ENCODE measurements around the gene ME1. TPM values are rescaled to one million over a fixed set of nuclear protein-coding genes. Genes with fewer than 3 reads are reported as not detected.
A peak's percentile ranks its signal among the peaks of the same experiment; 100 is the strongest.

Gene ME1
- total RNA-seq, 1 experiment from 2014 or later: 17.8 TPM

GRCh38 chr6:83384751-83385150 is 46.1 kb downstream of the ME1 start:
- Mint-ChIP-seq H3K27ac (ENCODE audit: low read depth, unreplicated experiment) (no peak overlapping the region), H3K9me3 (ENCODE audit: unreplicated experiment) (no peaks in the 10 kb centered on the region), H3K4me1 (ENCODE audit: insufficient read depth, unreplicated experiment) (no peaks in the 10 kb centered on the region), H3K4me3 (ENCODE audit: unreplicated experiment) (no peak overlapping the region), H3K27me3 (ENCODE audit: insufficient read depth, unreplicated experiment) (no peaks in the 10 kb centered on the region), H3K36me3 (ENCODE audit: insufficient read depth, unreplicated experiment) (no peaks in the 10 kb centered on the region)
- CTCF ChIA-PET: no interaction called here
- POLR2A ChIA-PET: interaction anchor here (0.6 to 1.0 kb wide), 2 partner anchors 14 to 50 kb away, joined by 3 read pairs; no protein-coding TSS in a partner anchor
- intact Hi-C loops (cut with micrococcal nuclease): no loop called here
- DNase-seq (ENCODE audit: unreplicated experiment): no peak
- BruUV-seq (replicated peaks): no TSS peak
- TF ChIP-seq CTCF (IDR thresholded peaks at IDR 0.05; ENCODE audit: unreplicated experiment): no peak

- intact Hi-C loops (cut with micrococcal nuclease): no loop called here
These were observed 48.9 kb downstream of the ME1 start for GRCh38 chr6:83381949-83382348.

GRCh38 chr6:83378621-83379388 is 52.0 kb downstream of the ME1 start:
- Mint-ChIP-seq H3K9me3 (ENCODE audit: unreplicated experiment) (no peaks in the 10 kb centered on the region), H3K4me3 (ENCODE audit: unreplicated experiment) (no peak overlapping the region), H3K4me1 (ENCODE audit: insufficient read depth, unreplicated experiment) (no peaks in the 10 kb centered on the region), H3K27me3 (ENCODE audit: insufficient read depth, unreplicated experiment) (no peaks in the 10 kb centered on the region), H3K36me3 (ENCODE audit: insufficient read depth, unreplicated experiment) (no peaks in the 10 kb centered on the region), H3K27ac (ENCODE audit: low read depth, unreplicated experiment) (no peak overlapping the region)
- DNase-seq (ENCODE audit: unreplicated experiment): peak; percentile 17
- CTCF ChIA-PET: interaction anchor here (0.7 kb wide), 1 partner anchor 324 kb away, joined by 3 read pairs; no protein-coding TSS in a partner anchor
- POLR2A ChIA-PET: no interaction called here
- intact Hi-C loops (cut with micrococcal nuclease): no loop called here
- no TSS peak for BruUV-seq (replicated peaks)
- no peak for TF ChIP-seq CTCF (IDR thresholded peaks at IDR 0.05; ENCODE audit: unreplicated experiment)

More at GRCh38 chr6:83381949-83382348, 48.9 kb downstream of the ME1 start:
- BruUV-seq (replicated peaks): no TSS peak
- no peaks in the 10 kb centered on the region for H3K9me3 Mint-ChIP-seq (ENCODE audit: unreplicated experiment)
- H3K4me3 Mint-ChIP-seq (ENCODE audit: unreplicated experiment): no peak overlapping the region
- no peak overlapping the region for H3K27ac Mint-ChIP-seq (ENCODE audit: low read depth, unreplicated experiment)
- ChIA-PET POLR2A (interaction anchor here (1.5 kb wide), 1 partner anchor 16 kb away, joined by 6 read pairs; no protein-coding TSS in a partner anchor), CTCF (interaction anchor here (0.6 to 1.4 kb wide), 3 partner anchors 36 to 159 kb away, joined by 3 to 4 read pairs (median 3); no protein-coding TSS in a partner anchor)
- no peaks in the 10 kb centered on the region for H3K36me3 Mint-ChIP-seq (ENCODE audit: insufficient read depth, unreplicated experiment)
- DNase-seq (ENCODE audit: unreplicated experiment): no peak
- H3K27me3 Mint-ChIP-seq (ENCODE audit: insufficient read depth, unreplicated experiment): no peaks in the 10 kb centered on the region
- no peak for TF ChIP-seq CTCF (IDR thresholded peaks at IDR 0.05; ENCODE audit: unreplicated experiment)
- H3K4me1 Mint-ChIP-seq (ENCODE audit: insufficient read depth, unreplicated experiment): no peaks in the 10 kb centered on the region

- H3K27ac Mint-ChIP-seq (ENCODE audit: low read depth, unreplicated experiment): no peak overlapping the region
- no TSS peak for BruUV-seq (replicated peaks)
- no peaks in the 10 kb centered on the region for H3K27me3 Mint-ChIP-seq (ENCODE audit: insufficient read depth, unreplicated experiment)
- POLR2A ChIA-PET: no interaction called here
- no peak for TF ChIP-seq CTCF (IDR thresholded peaks at IDR 0.05; ENCODE audit: unreplicated experiment)
- DNase-seq (ENCODE audit: unreplicated experiment): no peak
- no peak overlapping the region for H3K4me3 Mint-ChIP-seq (ENCODE audit: unreplicated experiment)
- H3K36me3 Mint-ChIP-seq (ENCODE audit: insufficient read depth, unreplicated experiment): no peaks in the 10 kb centered on the region
- peaks cover 3% of the 10 kb centered on the region for H3K4me1 Mint-ChIP-seq (ENCODE audit: insufficient read depth, unreplicated experiment)
- CTCF ChIA-PET: no interaction called here
- intact Hi-C loops (cut with micrococcal nuclease): no loop called here
- no peaks in the 10 kb centered on the region for H3K9me3 Mint-ChIP-seq (ENCODE audit: unreplicated experiment)
These were observed 59.4 kb downstream of the ME1 start for GRCh38 chr6:83371423-83371822.
